Stimulated activated CD8-positive, alpha-beta memory T cell treated with anti-CD3 and anti-CD28 coated beads, Interleukin-4, amount 100 ng/mL, for 1 hour (primary cell): ENCODE measurements around the gene SIGLEC12.
A peak's percentile ranks its signal among the peaks of the same experiment; 100 is the strongest.

Experiments used
- DNase-seq, 2 donors: peaks; one replicate each; pipeline ENCODE4 v3.0.0-alpha.2; 2020; ENCODE audit warnings: low read depth in 2 of 2, low spot score in 1 of 2

Gene SIGLEC12

GRCh38 chr19:51501594-51502263, at the start of gene SIGLEC12:
TSS of gene SIGLEC12 (minus strand) at chr19:51501800. CDS start at chr19:51501733, 67 bp downstream.
- DNase-seq, result no peak

- no peak for DNase-seq
These were observed 49.5 kb upstream of the SIGLEC12 start for GRCh38 chr19:51550848-51551672.

GRCh38 chr19:51549533-51550324, 48.1 kb upstream of the SIGLEC12 start:
- no peak for DNase-seq

GRCh38 chr19:51548891-51549305, 47.3 kb upstream of the SIGLEC12 start:
- no peak for DNase-seq

GRCh38 chr19:51548213-51548651, 46.6 kb upstream of the SIGLEC12 start:
- no peak for DNase-seq

- DNase-seq, result no peak
These were observed 46.0 kb upstream of the SIGLEC12 start for GRCh38 chr19:51547397-51548212.

GRCh38 chr19:51546650-51547396, 45.2 kb upstream of the SIGLEC12 start:
- DNase-seq, result no peak

- no peak for DNase-seq
These were observed 44.6 kb upstream of the SIGLEC12 start for GRCh38 chr19:51546107-51546649.

GRCh38 chr19:51544038-51544437, 42.4 kb upstream of the SIGLEC12 start:
- DNase-seq, result no peak

GRCh38 chr19:51542699-51543098, 41.1 kb upstream of the SIGLEC12 start:
- DNase-seq, result no peak

GRCh38 chr19:51541458-51542357, 40.1 kb upstream of the SIGLEC12 start:
- no peak for DNase-seq

- no peak for DNase-seq
These were observed 38.3 kb upstream of the SIGLEC12 start for GRCh38 chr19:51539821-51540366.

- DNase-seq, result no peak
These were observed 33.9 kb upstream of the SIGLEC12 start for GRCh38 chr19:51535535-51535934.

- peak in 1 of 2 donors; percentile 22 for DNase-seq
These were observed 30.0 kb upstream of the SIGLEC12 start, which contains the start of gene SIGLEC6 for GRCh38 chr19:51531349-51532315. TSS of gene SIGLEC6 (minus strand) at chr19:51531670. CDS start at chr19:51531648, 22 bp downstream.

- DNase-seq, result no peak
These were observed 29.0 kb upstream of the SIGLEC12 start for GRCh38 chr19:51530616-51531015.

- no peak for DNase-seq
These were observed 27.7 kb upstream of the SIGLEC12 start for GRCh38 chr19:51529301-51529700.

- no peak for DNase-seq
These were observed 24.1 kb upstream of the SIGLEC12 start for GRCh38 chr19:51525651-51526050.
